Measurements from ENCODE around the gene PRAMEF1.
"Not testable (repeated sequence)": the region's sequence is repeated elsewhere in the genome, so short reads cannot be mapped to it uniquely, and the experiment has no call there.

PRAMEF1 gene

DNA sequence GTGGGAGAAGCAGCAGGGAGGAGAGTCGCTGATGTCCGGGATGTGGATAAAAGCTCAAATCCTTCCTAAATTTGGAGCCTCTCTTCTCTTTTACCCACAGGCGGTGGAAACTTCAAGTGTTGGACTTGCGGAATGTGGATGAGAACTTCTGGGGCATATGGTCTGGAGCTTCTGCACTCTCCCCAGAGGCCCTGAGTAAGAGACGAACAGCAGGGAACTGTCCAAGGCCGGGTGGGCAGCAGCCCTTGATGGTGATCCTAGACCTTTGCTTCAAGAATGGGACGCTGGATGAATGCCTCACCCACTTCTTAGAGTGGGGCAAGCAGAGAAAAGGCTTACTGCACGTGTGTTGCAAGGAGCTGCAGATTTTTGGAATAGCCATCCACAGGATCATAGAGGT lies 15.8 kb upstream of the PRAMEF1 start:
- H3K4me3 ChIP-seq (ENCODE audit: low read length), result no peak overlapping the region
- TF ChIP-seq, protein P1, sequence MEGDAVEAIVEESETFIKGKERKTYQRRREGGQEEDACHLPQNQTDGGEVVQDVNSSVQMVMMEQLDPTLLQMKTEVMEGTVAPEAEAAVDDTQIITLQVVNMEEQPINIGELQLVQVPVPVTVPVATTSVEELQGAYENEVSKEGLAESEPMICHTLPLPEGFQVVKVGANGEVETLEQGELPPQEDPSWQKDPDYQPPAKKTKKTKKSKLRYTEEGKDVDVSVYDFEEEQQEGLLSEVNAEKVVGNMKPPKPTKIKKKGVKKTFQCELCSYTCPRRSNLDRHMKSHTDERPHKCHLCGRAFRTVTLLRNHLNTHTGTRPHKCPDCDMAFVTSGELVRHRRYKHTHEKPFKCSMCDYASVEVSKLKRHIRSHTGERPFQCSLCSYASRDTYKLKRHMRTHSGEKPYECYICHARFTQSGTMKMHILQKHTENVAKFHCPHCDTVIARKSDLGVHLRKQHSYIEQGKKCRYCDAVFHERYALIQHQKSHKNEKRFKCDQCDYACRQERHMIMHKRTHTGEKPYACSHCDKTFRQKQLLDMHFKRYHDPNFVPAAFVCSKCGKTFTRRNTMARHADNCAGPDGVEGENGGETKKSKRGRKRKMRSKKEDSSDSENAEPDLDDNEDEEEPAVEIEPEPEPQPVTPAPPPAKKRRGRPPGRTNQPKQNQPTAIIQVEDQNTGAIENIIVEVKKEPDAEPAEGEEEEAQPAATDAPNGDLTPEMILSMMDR (IDR thresholded peaks at IDR 0.05; ENCODE audit: insufficient read depth, low read depth, low read length, missing control alignments), result no peak
- DNase-seq (ENCODE audit: low read depth), result no peak

DNA sequence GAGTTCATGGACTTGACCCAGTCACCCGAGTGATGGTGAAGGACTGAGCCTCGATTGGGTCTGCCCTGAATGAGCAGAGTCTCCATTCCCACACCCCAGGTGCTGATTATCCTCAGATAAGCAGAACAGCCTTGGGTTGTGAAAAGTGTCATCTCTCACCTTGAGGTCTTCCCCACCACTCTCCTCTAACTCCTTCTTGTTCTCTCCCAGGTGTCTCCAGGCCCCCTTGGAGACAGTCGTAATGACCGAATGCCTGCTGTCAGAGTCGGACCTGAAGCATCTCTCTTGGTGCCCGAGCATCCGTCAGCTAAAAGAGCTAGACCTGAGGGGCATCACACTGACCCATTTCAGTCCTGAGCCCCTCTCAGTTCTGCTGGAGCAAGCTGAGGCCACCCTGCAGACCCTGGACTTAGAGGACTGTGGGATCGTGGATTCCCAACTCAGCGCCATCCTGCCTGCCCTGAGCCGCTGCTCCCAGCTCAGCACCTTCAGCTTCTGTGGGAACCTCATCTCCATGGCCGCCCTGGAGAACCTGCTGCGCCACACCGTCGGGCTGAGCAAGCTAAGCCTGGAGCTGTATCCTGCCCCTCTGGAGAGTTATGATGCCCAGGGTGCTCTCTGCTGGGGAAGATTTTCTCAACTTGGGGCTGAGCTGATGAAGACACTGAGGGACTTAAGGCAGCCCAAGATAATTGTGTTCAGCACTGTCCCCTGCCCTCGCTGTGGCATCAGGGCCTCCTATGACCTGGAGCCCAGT lies 14.2 kb upstream of the PRAMEF1 start:
- TF ChIP-seq, protein P1 (IDR thresholded peaks at IDR 0.05; ENCODE audit: insufficient read depth, low read depth, low read length, missing control alignments), result no peak
- DNase-seq (ENCODE audit: low read depth), result no peak
- H3K4me3 ChIP-seq (ENCODE audit: low read length), result no peak overlapping the region

DNA sequence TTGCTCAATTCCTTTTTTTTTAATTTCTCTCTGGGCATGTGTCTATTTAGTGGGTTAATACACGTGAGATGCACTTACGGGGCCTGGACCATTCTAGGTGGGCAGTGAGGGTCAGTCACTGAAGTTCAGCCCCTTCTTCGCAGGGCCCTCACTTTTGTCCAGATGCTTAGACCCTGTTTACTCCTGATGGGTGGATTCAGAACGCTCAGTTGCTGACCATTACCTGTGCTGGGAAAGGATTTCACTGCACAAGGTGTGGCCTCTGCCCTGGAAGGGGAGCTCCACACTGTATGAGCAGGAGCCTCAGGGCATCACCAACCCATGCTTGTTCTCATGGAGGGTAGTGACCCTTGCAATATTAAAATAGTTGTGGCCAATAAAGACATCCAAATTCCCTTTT lies 13.1 kb upstream of the PRAMEF1 start:
- H3K4me3 ChIP-seq (ENCODE audit: low read length), result no peak overlapping the region
- DNase-seq (ENCODE audit: low read depth), result no peak
- TF ChIP-seq, protein P1 (IDR thresholded peaks at IDR 0.05; ENCODE audit: insufficient read depth, low read depth, low read length, missing control alignments), result no peak

- TF ChIP-seq, protein P1 (IDR thresholded peaks at IDR 0.05; ENCODE audit: insufficient read depth, low read depth, low read length, missing control alignments), result no peak
- no peak overlapping the region for H3K4me3 ChIP-seq (ENCODE audit: low read length)
- no peak for DNase-seq (ENCODE audit: low read depth)
Observed at GRCh38 chr1:12778907-12779306, 12.3 kb upstream of the PRAMEF1 start.

- DNase-seq (ENCODE audit: low read depth); H3K4me3 ChIP-seq (ENCODE audit: low read length): not testable (repeated sequence)
Observed at GRCh38 chr1:12781488-12781887, 9.7 kb upstream of the PRAMEF1 start.

DNA sequence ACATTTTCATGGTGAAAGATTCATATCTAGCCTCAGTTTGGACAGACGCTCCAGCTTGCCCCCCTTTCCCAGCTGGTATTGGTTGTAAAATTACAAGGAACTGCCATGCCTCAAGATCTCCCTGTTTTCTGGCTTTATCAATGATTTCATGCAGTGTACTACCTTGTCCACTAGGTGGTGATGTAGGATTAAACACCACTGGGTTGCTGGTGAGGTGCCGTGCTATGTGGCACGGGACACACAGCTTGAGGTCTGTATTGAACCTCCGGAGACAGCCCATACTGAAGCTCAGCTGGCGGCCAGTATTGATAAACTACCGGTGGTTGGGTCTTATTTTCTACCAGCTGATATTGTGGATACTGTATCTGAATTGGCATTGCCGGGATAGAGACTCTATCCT lies 7.4 kb upstream of the PRAMEF1 start:
- not testable (repeated sequence) for H3K4me3 ChIP-seq (ENCODE audit: low read length); DNase-seq (ENCODE audit: low read depth)

GRCh38 chr1:12784729-12785128 lies 6.5 kb upstream of the PRAMEF1 start:
- DNase-seq (ENCODE audit: low read depth); H3K4me3 ChIP-seq (ENCODE audit: low read length): not testable (repeated sequence)

GRCh38 chr1:12798911-12799310 lies 7.7 kb downstream of the PRAMEF1 start:
- DNase-seq (ENCODE audit: low read depth), result no peak
- H3K4me3 ChIP-seq (ENCODE audit: low read length), result no peak overlapping the region
- TF ChIP-seq, protein P1 (IDR thresholded peaks at IDR 0.05; ENCODE audit: insufficient read depth, low read depth, low read length, missing control alignments), result no peak

Measured in epithelial cell of esophagus (primary cell).